GM19240 (cell line): Measurements from ENCODE around the gene TPRX1.
"Not testable (repeated sequence)": the region's sequence is repeated elsewhere in the genome, so short reads cannot be mapped to it uniquely, and the experiment has no call there.

Experiments
- DNase-seq: peaks from one replicate; pipeline ENCODE4 v3.0.0; 2011; ENCODE audit warnings: low spot score; ENCODE audit not compliant: insufficient read length

The TPRX1 gene

GRCh38 chr19:47804451-47804850 lies at the start of gene TPRX1:
Gene TPRX1, minus strand, starts transcription at chr19:47804551. Its CDS starts 12 bp downstream, at chr19:47804539.
- DNase-seq = not testable (repeated sequence)

GRCh38 chr19:47853003-47853402 lies 48.7 kb upstream of the TPRX1 start:
- no peak for DNase-seq

- no peak for DNase-seq
These were observed 44.6 kb upstream of the TPRX1 start for GRCh38 chr19:47848823-47849473.

- DNase-seq = no peak
These were observed 44.1 kb upstream of the TPRX1 start for GRCh38 chr19:47848425-47848822.

GRCh38 chr19:47842941-47843340 lies 38.6 kb upstream of the TPRX1 start:
- DNase-seq = no peak

- no peak for DNase-seq
These were observed 35.6 kb upstream of the TPRX1 start for GRCh38 chr19:47839913-47840312.

- DNase-seq = no peak
These were observed 35.1 kb upstream of the TPRX1 start for GRCh38 chr19:47839411-47839810.

- DNase-seq = no peak
These were observed 31.7 kb upstream of the TPRX1 start for GRCh38 chr19:47836038-47836437.

- no peak for DNase-seq
These were observed 28.4 kb upstream of the TPRX1 start for GRCh38 chr19:47832723-47833122.

GRCh38 chr19:47826800-47827199 lies 22.4 kb upstream of the TPRX1 start:
- DNase-seq = no peak

GRCh38 chr19:47824396-47824795 lies 20.0 kb upstream of the TPRX1 start:
- no peak for DNase-seq

- DNase-seq = no peak
These were observed 17.2 kb upstream of the TPRX1 start, which contains the start of gene CRX for GRCh38 chr19:47821460-47822020. Gene CRX, plus strand, starts transcription at chr19:47821937. Its CDS starts 12,507 bp downstream, at chr19:47834444.

- DNase-seq = no peak
These were observed 16.1 kb upstream of the TPRX1 start for GRCh38 chr19:47820410-47820809.

- no peak for DNase-seq
These were observed 15.5 kb upstream of the TPRX1 start for GRCh38 chr19:47819858-47820257.

- not testable (repeated sequence) for DNase-seq
These were observed 13.9 kb upstream of the TPRX1 start for GRCh38 chr19:47818221-47818620.

- not testable (repeated sequence) for DNase-seq
These were observed 11.9 kb upstream of the TPRX1 start for GRCh38 chr19:47816270-47816669.

- no peak for DNase-seq
These were observed 9.6 kb upstream of the TPRX1 start for GRCh38 chr19:47813995-47814328.

- DNase-seq = peak; percentile 53
These were observed 9.1 kb upstream of the TPRX1 start for GRCh38 chr19:47813304-47813994.

- no peak for DNase-seq
These were observed 2.1 kb upstream of the TPRX1 start for GRCh38 chr19:47806435-47806834.

- no peak for DNase-seq
These were observed 962 bp upstream of the TPRX1 start for GRCh38 chr19:47805313-47805712.

GRCh38 chr19:47803671-47804070 lies 680 bp downstream of the TPRX1 start:
- DNase-seq = not testable (repeated sequence)

- DNase-seq = not testable (repeated sequence)
These were observed 1.2 kb downstream of the TPRX1 start for GRCh38 chr19:47803148-47803547.
